ENCODE results near the gene NELL1. TPM values are rescaled to one million over a fixed set of nuclear protein-coding genes. Genes with fewer than 3 reads are reported as not detected.
"Not testable (repeated sequence)": the region's sequence is repeated elsewhere in the genome, so short reads cannot be mapped to it uniquely, and the experiment has no call there.

NELL1 gene
- polyA plus RNA-seq, 12 donors = 2.5 to 9.1 (median 5.6) TPM; not detected in 1

DNA sequence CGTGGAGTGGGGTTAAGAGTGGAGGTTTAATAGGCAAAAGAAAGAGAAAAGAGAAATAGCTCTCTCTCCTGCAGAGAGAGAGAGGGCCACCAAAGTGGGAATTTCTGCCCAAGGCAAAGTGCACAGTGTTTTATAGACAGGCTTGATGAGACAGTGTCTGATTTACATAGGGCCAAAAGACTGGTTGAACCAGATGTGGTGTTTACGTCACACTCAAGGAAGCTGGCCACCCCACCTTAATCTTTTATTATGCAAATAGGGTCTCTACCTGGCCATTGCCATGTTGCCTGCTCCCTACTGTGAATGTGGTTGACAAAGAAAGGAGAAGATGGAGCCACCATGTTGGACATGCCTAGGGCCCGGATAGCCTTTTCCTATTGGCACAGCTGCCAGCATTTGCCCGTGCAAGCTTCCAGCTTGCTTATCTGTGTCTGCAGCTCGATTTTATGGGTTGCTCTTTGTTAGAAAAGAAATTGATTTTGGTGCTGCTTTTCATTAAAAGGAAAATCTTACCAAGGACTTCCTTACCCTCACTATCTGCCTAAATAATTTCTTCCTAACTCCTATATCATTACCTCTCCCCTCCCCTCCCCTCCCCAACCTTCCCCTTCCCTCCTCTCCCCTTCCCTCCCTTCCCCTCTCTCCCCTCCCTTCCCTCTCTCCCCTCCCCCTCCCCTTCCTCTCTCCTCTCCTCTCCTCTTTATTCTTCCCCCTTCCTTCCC lies 436.0 kb downstream of the NELL1 start:
- DNase-seq = no peak

DNA sequence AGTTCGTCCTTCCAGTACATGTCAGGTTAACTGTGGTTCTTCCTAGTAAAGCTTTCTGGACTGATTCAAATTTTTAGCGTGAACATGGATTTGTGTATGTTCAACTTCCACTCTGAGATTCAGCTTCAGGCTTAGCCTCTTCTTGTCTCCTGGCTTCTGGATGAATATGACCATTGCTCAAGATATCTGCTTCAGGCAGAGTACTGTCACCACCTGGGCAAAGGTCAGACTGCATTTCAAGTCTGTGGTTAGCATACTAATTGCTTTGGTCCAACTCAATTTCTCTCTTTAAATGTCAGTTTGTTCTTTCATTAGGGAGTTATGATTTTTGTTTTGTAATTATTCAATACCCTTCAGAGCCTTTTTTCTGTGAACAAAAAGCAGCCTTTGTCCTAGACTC lies 440.0 kb downstream of the NELL1 start:
- DNase-seq = no peak

DNA sequence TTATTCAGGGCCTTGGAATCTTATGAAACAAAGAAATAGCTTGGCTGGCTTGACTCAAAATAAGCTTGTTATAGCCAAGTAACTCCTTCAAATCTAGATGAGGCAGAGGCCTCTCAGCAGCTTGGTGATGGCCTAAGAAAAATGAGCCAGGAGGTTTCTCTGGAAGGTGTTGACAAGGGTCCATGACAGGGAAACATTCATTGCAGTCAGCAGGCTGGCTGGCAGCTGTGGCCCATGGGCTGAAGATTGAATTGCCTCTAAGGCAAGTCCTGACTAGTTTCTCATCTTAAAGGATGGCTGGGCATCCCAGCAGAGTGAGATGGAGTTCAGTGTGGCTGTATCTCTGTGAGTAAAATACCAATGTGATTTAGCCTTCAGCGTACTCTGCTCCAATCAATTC lies 441.0 kb downstream of the NELL1 start:
- no peak for DNase-seq

DNA sequence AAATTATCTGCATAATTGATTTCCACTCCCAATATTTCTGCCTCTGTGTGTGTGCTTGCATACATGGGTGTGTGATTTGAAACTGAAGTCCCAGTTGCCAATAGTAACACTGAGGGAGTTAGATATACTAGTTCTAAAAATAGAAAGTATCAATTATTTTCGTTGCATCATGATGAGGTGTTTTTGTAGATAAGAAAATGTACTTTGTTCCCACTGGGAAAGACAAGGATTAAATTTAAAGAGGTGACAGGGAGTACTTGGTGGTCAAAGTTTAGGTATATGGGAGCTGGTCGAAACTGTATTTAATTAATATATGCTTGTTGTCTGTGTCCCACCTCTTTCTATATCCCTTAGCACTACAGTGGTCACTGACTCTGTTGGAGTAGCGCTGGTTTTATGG lies 444.5 kb downstream of the NELL1 start:
- DNase-seq = no peak

DNA sequence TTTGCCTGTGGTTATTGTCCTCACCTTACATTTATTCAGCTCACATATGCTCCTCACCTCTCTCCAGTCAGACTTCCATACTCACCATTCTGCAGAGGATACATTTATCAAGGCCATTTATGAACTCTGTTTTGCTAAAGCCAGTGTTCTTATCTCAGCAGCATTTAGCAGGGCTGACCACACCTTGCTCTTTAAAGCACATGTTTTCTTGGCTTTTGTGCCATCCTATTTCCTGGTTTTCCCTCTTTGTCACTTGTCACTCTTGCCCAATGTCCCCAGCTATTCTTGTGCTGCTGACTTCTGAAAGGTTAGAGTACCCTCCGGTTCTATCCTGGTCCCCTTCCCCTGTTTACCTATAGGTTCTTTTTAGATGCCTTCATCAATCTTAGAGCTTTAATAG lies 446.6 kb downstream of the NELL1 start:
- no peak for DNase-seq

DNA sequence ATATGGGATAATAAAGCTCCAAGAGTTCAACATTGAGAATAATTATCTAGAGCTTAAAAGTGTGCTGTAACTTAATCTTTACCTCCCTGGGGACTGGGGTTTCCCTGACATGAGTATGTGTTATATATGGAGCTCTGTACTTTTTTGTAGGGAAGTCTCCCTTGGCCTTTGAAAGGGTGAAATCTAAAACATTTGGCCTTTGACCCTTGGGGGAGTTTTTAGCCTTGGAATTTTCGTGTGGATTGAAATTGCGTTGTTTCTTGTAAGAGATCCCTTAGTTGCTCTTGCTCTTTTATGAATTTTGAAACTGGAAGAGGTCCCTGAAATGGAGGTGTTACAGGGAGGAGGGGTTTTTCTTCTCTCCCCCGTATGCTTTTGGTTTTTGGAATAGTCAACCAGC lies 450.0 kb downstream of the NELL1 start:
- no peak for DNase-seq

DNA sequence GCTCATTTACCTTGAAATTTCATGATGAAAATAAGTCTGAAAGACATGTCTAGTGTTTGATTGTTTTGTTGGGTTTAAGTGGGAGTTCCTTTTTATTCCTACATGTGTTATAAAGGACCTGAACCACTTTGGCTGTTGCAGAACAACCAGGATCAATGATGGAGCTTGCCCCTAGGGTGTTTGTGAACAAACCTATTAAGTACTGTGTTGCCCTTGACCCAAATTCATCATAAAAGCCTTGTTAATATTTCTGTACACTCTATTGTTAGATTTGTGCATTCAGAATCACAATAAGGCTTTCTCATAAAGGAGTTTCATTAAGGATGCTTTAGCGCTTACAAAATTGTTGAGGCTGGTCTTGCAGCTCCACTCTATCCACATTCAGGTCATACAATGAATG lies 452.6 kb downstream of the NELL1 start:
- no peak for DNase-seq

DNA sequence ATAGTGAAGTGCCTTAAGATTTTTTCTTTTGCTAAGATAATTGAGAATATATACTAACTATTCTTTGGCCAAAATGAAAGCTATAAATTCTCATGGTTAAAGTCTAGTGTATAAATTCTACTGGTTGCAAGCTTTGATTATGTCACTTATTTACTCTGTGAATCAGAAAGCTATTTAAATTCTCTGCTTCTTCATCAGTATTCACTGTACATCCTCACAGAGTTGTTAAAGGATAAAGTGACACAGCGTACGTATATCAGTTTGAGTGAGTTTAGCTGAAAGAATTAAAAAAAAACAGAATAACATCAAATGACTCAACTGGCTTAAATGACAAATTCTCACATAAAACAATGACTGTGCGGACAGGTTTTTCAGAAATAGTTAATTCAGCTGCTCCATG lies 453.1 kb downstream of the NELL1 start:
- no peak for DNase-seq

DNA sequence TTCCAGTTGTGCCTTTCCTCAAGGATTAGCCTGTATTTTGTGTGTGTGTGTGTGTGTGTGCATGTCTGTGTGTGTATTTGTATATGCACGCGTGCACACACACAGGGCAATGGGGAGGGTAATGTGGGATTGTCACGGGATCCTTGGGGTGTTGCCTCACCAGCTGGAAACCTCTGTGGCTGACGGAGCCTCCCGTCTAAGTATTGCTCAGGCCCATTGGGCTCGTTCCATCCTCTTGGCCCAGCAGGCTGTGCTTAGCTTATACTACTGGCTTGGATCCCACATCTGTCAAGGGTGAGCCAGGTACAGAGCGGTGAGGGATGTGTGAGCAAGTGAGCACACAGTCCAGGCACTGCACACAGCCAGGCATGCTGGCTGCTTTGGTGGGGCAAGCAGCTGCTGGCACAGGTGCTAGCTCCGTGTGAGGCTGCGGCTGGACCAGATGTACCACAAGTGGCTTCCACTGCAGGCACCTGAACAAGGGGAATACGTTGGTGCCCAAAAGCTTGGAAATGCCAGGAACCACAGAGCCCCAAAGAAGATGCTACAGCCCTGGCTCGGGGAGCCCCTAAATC lies 462.8 kb downstream of the NELL1 start:
- no peak for DNase-seq

DNA sequence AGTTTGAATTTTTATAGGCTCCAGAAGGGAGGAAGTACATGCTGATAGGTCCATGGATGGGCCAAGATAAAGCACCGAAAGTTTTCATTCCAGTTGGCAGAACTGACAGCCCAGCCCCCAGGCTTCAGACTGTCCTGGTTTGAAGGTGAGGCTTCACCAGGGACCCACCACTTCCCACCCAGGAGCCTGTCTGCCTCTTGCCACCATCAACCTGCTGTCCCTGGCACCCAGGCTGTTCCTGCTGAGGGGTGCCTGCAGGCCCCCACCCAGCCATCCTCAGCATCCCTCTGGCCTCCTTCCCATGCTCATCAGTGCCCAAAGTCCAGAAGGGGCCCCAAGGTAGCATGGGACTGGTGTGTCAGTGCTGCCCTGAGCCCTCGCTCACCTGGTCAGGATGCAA lies 463.9 kb downstream of the NELL1 start:
- no peak for DNase-seq

DNA sequence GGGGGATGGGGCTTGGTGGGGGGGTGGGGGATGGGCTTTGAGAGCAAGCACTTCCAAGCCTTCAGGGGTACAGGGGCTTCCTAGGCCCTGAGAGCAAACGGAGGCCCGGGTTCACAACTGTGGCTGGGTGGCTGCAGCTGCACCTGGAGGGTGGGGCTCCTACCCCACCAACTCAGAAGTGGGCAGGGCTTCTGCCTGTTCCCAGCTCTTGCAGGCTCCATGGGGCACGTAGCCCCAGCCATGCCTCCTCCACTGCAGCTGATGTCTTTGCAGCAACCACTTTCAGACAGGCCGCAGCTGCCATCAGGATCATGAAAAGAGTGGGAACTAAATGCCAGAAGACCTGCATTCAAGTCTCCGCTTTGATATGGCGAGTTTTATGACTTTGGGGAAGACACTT lies 464.3 kb downstream of the NELL1 start:
- no peak for DNase-seq

DNA sequence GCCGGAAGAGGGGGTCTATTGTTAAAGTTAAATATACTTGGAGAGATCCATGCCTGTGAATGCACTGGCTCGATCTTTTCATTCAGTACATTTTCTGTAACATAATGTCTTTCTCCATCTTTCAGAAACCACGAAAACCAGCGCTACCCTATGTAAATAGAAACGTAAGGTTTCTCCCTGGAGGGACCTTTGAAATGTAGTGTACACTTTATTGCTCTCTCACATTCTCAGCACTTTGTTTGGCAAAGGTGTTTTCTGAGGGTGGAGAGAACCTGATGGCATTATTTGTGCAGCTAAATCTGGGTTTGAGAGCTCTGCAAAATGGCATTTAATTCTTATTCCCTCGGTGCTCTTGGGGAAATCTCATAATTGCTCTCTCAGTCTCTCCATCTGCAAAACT lies 468.4 kb downstream of the NELL1 start:
- no peak for DNase-seq

DNA sequence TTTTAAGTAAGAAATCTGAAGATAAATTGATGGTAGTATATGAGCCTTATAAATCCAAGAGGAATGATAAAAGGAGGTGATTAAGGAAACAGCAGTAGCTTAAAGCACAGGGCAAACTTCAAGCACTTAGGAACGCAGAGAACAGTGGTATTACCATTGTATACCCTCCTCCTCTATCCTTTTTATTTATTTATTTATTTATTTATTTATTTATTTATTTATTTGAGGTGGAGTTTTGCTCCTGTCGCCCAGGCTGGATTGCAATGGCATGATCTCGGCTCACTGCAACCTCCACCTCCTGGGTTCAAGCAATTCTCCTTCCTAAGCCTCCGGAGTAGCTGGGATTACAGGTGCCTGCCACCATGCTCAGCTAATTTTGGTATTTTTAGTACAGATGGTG lies 472.2 kb downstream of the NELL1 start:
- not testable (repeated sequence) for DNase-seq

DNA sequence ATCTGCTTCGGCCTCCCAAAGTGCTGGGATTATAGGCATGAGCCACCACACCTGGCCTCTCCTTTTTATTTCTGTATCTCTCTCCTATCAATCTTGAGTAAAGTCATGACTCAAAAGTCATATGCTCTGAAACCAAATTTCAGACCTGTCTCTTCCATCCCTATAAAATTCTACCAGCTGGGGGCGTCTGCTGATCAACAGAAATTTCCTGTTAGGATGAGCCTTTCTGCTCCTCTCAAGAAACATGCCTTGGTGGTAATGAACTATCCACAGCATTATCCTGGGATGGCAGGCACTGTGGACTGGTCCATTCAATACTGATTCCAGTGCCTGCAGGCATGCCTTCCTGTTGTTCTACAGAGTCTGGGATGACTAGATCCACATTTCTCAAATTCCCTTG lies 472.6 kb downstream of the NELL1 start:
- DNase-seq = no peak

DNA sequence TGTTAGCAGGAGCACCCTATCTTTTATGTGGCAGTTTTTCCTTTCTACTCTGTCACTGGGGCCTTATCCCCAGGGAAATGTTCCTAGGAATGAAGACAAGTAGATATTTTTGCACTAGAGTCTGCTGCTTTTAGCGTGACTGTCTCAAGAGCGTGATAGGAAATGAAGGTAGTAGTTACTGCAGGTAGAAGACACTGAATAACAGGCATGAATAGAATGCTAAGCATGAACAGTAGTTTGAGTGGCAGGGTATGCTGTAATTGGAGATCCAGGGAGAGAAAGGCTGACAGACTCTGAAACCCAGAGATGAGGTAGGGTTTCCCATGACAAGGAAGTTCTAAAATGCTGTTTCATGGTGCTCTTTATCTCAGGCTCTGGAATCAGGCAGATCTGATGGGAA lies 475.1 kb downstream of the NELL1 start:
- DNase-seq = no peak

DNA sequence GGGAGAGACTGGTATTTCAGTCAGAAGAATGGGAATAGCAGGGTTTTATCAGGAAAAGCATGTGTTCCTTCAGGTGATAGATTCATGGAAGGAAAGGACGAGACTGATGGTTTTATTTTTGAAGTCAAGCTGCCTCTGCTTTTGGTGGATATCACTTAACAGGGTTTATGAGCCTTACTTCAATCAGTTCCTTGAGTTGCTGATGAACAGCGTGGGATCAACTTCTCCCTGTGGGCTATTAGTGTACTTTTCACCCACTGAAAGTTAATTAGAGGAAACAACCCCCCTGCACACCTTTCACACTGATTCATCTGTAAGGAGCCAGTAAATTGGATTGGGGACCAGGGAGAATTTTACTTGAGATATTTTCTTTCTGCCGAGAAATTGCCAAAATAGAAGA lies 479.0 kb downstream of the NELL1 start:
- DNase-seq = no peak

DNA sequence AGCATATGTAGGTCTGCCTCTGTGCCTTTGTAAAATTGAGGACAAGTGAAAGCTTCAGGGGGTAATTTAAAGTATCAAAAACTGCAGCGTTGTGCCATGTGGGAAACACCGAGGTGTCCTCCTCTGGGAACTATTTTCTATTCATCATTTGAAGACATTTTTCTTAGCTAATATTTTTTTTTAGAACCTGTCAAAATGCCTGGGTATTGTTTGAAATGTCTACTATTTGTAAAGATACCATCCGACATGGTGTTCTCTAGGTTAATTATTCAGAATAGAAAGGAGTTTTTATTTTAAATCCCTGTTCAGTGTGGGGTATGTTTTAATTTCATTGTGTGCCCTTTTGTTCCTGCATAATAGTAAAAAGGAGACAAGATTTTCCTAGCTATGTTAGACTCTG lies 490.8 kb downstream of the NELL1 start:
- DNase-seq = no peak

DNA sequence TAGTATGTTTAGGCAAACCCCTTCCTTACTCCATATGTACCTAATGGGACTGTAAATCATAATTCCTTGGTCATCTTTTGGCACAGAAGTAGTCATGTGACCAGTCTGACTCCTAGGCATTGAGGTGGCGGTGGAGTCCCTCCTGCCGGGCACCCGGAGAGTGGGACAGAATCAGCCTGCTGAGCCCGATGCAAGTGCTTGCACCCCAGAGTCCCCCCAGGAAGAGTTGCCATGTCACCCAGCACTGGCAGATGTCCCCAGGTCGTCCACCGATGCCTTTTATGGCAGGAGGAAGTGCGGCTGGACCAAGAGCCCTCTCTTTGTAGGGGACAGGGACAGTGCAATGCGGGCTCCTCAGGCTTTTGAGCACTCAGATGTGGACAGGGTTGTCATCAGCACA lies 500.3 kb downstream of the NELL1 start:
- no peak for DNase-seq

DNA sequence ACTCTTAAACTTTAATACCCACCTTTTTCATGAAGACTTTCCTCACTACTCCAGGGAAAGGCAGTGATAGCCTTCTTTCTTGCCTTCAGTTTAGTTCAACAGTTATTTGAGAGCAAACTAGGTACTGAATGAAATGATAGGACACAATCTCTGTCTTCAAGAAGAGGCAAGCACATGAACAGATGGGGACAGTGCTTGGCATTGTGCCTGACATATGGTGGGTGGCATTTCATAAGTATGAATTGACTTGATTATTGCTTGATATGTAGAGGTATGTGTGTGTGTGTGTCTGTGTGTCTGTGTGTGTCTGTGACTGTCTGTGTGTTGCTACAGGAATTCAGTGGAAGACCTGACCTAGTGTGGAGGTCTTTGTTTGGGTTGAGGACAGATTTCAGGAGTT lies 504.1 kb downstream of the NELL1 start:
- no peak for DNase-seq

DNA sequence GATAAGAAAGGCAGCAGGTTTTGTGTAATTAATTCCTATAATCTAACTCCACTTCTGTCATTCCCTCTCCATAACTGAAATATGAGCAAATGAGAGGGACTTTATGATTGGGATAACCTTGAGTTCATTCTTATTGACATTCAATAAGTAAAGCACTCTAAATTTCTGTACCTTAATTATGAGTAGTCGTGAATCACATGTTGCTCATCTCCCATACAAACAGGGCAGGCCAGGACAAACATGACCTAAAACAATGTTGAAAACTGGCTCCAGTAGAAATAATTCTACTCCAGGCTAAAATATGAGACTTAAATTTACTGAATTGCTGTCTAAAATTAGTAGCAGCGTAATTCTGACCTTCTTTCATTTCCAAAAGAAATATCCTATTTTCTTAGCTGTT lies 505.4 kb downstream of the NELL1 start:
- no peak for DNase-seq

DNA sequence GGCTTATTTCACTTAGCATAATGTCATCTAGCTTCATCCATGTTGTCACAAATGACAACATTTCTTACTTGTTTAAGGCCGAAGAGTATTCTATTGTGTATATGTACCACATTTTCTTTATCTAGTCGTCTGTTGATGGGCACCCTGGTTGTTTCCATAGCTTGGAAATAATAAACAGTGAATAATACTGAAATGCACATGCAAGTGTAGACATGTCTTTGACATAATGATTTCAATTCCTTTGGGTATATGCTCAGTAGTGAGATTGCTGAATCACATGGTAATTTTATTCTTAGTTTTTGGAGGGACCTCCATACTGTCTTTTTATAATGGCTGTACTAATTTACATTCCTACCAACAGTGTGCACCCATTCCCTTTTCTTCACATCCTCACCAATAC lies 508.0 kb downstream of the NELL1 start:
- no peak for DNase-seq

DNA sequence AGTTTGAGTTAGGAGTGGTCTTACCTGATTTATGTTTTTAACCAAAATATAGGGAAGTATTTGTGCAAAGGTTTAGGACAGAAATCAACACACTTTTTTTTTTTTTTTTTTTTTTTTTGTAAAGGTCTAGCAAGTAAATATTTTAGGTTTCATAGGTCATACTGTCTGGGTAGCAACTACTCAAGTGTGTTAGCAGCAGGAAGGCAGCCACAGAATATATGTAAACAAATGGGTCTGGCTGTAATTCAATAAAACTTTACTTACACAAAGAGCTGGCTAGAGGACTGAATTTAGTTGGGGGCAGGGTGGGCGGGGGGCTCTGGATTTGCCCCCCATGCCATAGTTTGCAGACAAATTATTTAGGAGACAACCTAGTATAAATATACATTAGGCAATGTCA lies 510.4 kb downstream of the NELL1 start:
- no peak for DNase-seq

DNA sequence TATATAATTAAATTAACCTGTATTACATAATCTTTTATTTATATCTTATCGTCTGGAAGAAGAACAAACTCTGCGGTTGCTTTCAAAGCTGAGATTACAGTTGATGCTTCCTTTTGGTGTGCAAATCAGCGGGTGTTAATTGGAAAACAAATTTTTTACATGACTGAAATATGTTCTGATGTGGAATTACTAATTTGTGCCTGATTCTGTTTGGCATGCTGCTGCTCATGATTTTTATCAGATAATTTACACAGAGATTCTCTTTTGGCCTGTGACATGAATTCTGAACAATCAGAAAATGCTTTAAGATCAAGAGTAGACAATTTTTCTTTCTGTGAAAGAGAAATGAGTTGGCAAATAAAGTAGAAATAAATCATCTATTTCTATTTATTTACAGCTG lies 510.8 kb downstream of the NELL1 start:
- DNase-seq = no peak

DNA sequence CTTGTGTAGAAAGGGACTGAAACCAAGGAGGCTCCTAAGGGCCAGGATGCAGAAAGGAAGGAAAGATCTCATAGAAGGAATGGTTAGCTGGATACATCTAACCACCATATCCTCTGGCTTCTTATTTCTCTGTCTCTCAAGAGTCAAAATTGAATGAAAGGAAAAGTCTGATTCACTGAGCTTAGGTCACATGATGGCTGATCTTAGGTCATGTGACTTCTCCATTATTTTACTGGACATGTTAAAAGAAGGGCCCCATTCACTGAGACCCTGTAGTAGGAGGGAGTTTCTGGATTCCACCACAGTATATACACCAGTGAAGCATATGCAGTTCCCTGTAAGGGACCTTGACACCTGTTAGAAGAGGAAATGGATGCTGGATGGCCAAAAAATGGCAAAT lies 516.6 kb downstream of the NELL1 start:
- DNase-seq = no peak

All from muscle of arm (tissue), 12 donors.